ENCODE results near the gene TWIST2. TPM values are rescaled to one million over a fixed set of nuclear protein-coding genes. Genes with fewer than 3 reads are reported as not detected.

The TWIST2 gene
- total and polyA plus RNA-seq, 9 of the 15 experiments (the other 6 are each of a cell fraction or from before 2014, with no cell fraction given), result not detected

GRCh38 chr2:238881353-238882081 lies 33.6 kb downstream of the TWIST2 start (continued):
- TF ChIP-seq, protein P1, sequence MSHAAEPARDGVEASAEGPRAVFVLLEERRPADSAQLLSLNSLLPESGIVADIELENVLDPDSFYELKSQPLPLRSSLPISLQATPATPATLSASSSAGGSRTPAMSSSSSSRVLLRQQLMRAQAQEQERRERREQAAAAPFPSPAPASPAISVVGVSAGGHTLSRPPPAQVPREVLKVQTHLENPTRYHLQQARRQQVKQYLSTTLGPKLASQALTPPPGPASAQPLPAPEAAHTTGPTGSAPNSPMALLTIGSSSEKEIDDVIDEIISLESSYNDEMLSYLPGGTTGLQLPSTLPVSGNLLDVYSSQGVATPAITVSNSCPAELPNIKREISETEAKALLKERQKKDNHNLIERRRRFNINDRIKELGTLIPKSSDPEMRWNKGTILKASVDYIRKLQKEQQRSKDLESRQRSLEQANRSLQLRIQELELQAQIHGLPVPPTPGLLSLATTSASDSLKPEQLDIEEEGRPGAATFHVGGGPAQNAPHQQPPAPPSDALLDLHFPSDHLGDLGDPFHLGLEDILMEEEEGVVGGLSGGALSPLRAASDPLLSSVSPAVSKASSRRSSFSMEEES (CRISPR knock-in tag; IDR thresholded peaks at IDR 0.05), result no peak
- TF ChIP-seq IRF1 (CRISPR knock-in tag; IDR thresholded peaks at IDR 0.05; ENCODE audit: borderline replicate concordance), result peak; percentile 95
- TF ChIP-seq, protein P2, sequence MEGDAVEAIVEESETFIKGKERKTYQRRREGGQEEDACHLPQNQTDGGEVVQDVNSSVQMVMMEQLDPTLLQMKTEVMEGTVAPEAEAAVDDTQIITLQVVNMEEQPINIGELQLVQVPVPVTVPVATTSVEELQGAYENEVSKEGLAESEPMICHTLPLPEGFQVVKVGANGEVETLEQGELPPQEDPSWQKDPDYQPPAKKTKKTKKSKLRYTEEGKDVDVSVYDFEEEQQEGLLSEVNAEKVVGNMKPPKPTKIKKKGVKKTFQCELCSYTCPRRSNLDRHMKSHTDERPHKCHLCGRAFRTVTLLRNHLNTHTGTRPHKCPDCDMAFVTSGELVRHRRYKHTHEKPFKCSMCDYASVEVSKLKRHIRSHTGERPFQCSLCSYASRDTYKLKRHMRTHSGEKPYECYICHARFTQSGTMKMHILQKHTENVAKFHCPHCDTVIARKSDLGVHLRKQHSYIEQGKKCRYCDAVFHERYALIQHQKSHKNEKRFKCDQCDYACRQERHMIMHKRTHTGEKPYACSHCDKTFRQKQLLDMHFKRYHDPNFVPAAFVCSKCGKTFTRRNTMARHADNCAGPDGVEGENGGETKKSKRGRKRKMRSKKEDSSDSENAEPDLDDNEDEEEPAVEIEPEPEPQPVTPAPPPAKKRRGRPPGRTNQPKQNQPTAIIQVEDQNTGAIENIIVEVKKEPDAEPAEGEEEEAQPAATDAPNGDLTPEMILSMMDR (IDR thresholded peaks at IDR 0.05 in 2 of 3, conservative IDR thresholded peaks at IDR 0.05 in 1 of 3; ENCODE audit: insufficient read depth in 2 of 3, low read depth in 1 of 3, low read length in 3 of 3), result no peak
- TF ChIP-seq FUS (optimal IDR thresholded peaks at IDR 0.05; ENCODE audit: low read depth, low read length), result no peak
- TF ChIP-seq, protein P3, sequence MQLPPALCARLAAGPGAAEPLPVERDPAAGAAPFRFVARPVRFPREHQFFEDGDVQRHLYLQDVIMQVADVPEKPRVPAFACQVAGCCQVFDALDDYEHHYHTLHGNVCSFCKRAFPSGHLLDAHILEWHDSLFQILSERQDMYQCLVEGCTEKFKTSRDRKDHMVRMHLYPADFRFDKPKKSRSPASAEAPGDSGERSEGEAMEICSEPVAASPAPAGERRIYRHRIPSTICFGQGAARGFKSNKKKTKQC (CRISPR knock-in tag; IDR thresholded peaks at IDR 0.05), result peak; percentile 79; the same call in 1 of the 2 replicates
- TF ChIP-seq U2AF2 (optimal IDR thresholded peaks at IDR 0.05; ENCODE audit: low read depth, low read length), result no peak
- TF ChIP-seq EP300 (IDR thresholded peaks at IDR 0.05; ENCODE audit: low read length), result no peak
- TF ChIP-seq SRF (CRISPR knock-in tag; IDR thresholded peaks at IDR 0.05), result no peak
- TF ChIP-seq ZFX (CRISPR knock-in tag; IDR thresholded peaks at IDR 0.05), result peak; percentile 45; the same call in 1 of the 2 replicates
- TF ChIP-seq TSC22D4 (tag; IDR thresholded peaks at IDR 0.05), result no peak
- no peak for TF ChIP-seq SETDB1 (IDR thresholded peaks at IDR 0.05; ENCODE audit: low read length)
- TF ChIP-seq ZNF232 (CRISPR knock-in tag; IDR thresholded peaks at IDR 0.05), result peak; percentile 97
- no peak for TF ChIP-seq MYBL2 (IDR thresholded peaks at IDR 0.05; ENCODE audit: low read depth)
- no peak for TF ChIP-seq MYBL2 (CRISPR knock-in tag; IDR thresholded peaks at IDR 0.05; ENCODE audit: borderline replicate concordance)
- TF ChIP-seq ZNF398 (CRISPR knock-in tag; IDR thresholded peaks at IDR 0.05), result no peak
- TF ChIP-seq ZNF561 (CRISPR knock-in tag; conservative IDR thresholded peaks at IDR 0.05), result no peak
- no peak for TF ChIP-seq ZNF253 (CRISPR knock-in tag; conservative IDR thresholded peaks at IDR 0.05)
- no peak for TF ChIP-seq ZNF124 (CRISPR knock-in tag; IDR thresholded peaks at IDR 0.05)
- no peak for TF ChIP-seq BCL6 (CRISPR knock-in tag; IDR thresholded peaks at IDR 0.05)
- no peak for TF ChIP-seq ARID1B (IDR thresholded peaks at IDR 0.05)

Data from K562 (cell line).